Neuronal stem cell (in vitro differentiated cells): ENCODE data around the gene DPY30.

ENCODE experiments used
- DNase-seq: peaks from one replicate; pipeline ENCODE4 v3.0.0-alpha.2; 2013; ENCODE audit warnings: low spot score
- H2AFZ ChIP-seq: one replicate; pipeline ENCODE4 v1.6.1; 2013; ENCODE audit warnings: mild to moderate bottlenecking, low read length, inconsistent platforms
- H2AK5ac ChIP-seq: 2 replicates; pipeline ENCODE4 v1.6.1; 2013; ENCODE audit warnings: low read depth, mild to moderate bottlenecking, inconsistent platforms, low read length, moderate library complexity, mixed read lengths
- H2BK120ac ChIP-seq: 2 replicates; pipeline ENCODE4 v1.6.1; 2013; ENCODE audit warnings: low read depth, mild to moderate bottlenecking, inconsistent platforms, low read length, moderate library complexity, mixed read lengths
- H2BK12ac ChIP-seq: one replicate; pipeline ENCODE4 v1.6.1; 2013; ENCODE audit warnings: low read length, inconsistent platforms
- H2BK15ac ChIP-seq: 2 replicates; pipeline ENCODE4 v1.6.1; 2013; ENCODE audit warnings: mild to moderate bottlenecking, low read length, inconsistent platforms, mixed read lengths
- H2BK5ac ChIP-seq: one replicate; pipeline ENCODE4 v1.6.1; 2013; ENCODE audit warnings: inconsistent platforms, mild to moderate bottlenecking, low read length, moderate library complexity
- H3K14ac ChIP-seq: one replicate; pipeline ENCODE4 v1.6.1; 2013; ENCODE audit warnings: low read length, inconsistent platforms
- H3K18ac ChIP-seq: 2 replicates; pipeline ENCODE4 v1.6.1; 2013; ENCODE audit warnings: low read length, inconsistent platforms
- H3K23ac ChIP-seq: 2 replicates; pipeline ENCODE4 v1.6.1; 2013; ENCODE audit warnings: low read depth, mild to moderate bottlenecking, mixed read lengths, low read length, inconsistent platforms; ENCODE audit not compliant: poor library complexity
- H3K27ac ChIP-seq: replicated peaks from 3 replicates; pipeline ENCODE4 v1.5.1; 2013; ENCODE audit warnings: low read length, inconsistent platforms
- H3K27me3 ChIP-seq, 3 experiments: 2 replicates each; pipeline ENCODE4 v1.6.1; 2013; ENCODE audit warnings: low read length in 3 of 3, mild to moderate bottlenecking in 2 of 3, inconsistent platforms in 1 of 3, low read depth in 1 of 3, mixed read lengths in 1 of 3, moderate library complexity in 1 of 3; ENCODE audit not compliant: control insufficient read depth in 3 of 3, insufficient read depth in 3 of 3
- H3K36me3 ChIP-seq, 2 donors: replicated peaks in 1 of 2; 2 replicates each; pipeline ENCODE4 v1.6.1; 2013; ENCODE audit warnings: low read length in 2 of 2; ENCODE audit not compliant: control insufficient read depth in 2 of 2, insufficient read depth in 2 of 2
- H3K4ac ChIP-seq: 2 replicates; pipeline ENCODE4 v1.6.1; 2013; ENCODE audit warnings: inconsistent platforms, mild to moderate bottlenecking, low read length, moderate library complexity
- H3K4me1 ChIP-seq, 2 donors: 1 replicate in 1 of 2; 2 replicates in 1 of 2; pipeline ENCODE4 v1.6.1; 2013; ENCODE audit warnings: low read length in 2 of 2, low read depth in 1 of 2; ENCODE audit not compliant: control insufficient read depth in 2 of 2, insufficient read depth in 1 of 2
- H3K4me2 ChIP-seq: one replicate; pipeline ENCODE4 v1.6.1; 2013; ENCODE audit warnings: mild to moderate bottlenecking, low read length, inconsistent platforms; ENCODE audit not compliant: insufficient read depth, poor library complexity, severe bottlenecking
- H3K4me3 ChIP-seq, 2 donors: 2 replicates each; pipeline ENCODE4 v1.5.1; 2013; ENCODE audit warnings: low read length in 2 of 2, mild to moderate bottlenecking in 2 of 2, inconsistent platforms in 1 of 2, moderate library complexity in 1 of 2
- H3K79me1 ChIP-seq: one replicate; pipeline ENCODE4 v1.6.1; 2013; ENCODE audit warnings: low read depth, mild to moderate bottlenecking, inconsistent platforms, low read length, moderate library complexity
- H3K9ac ChIP-seq: one replicate; pipeline ENCODE4 v1.6.1; 2013; ENCODE audit warnings: mild to moderate bottlenecking, low read depth, low read length, inconsistent platforms; ENCODE audit not compliant: poor library complexity
- H3K9me3 ChIP-seq, 2 donors: replicated peaks in 1 of 2; 2 replicates each; pipeline versions ENCODE3 to v1.6.1; 2013; ENCODE audit warnings: low read length in 2 of 2, mild to moderate bottlenecking in 2 of 2, inconsistent platforms in 1 of 2, low read depth in 1 of 2, mixed read lengths in 1 of 2, moderate library complexity in 1 of 2; ENCODE audit not compliant: control insufficient read depth in 2 of 2, insufficient read depth in 1 of 2
- H4K8ac ChIP-seq: one replicate; pipeline ENCODE4 v1.6.1; 2013; ENCODE audit warnings: low read depth, mild to moderate bottlenecking, inconsistent platforms, low read length, moderate library complexity
- H4K91ac ChIP-seq: one replicate; pipeline ENCODE4 v1.6.1; 2013; ENCODE audit warnings: low read length, low read depth, mild to moderate bottlenecking, inconsistent platforms; ENCODE audit not compliant: poor library complexity
- WGBS, 2 donors: extraction: QIAGEN DNeasy Blood & Tissue Kit; methylation state at CpG; one replicate each; pipeline ENCODE4 v1.1.7; 2013; ENCODE audit warnings: missing lambda C conversion rate in 2 of 2, mixed read lengths in 1 of 2; ENCODE audit not compliant: insufficient read length in 2 of 2, insufficient replicate concordance in 1 of 2; ENCODE audit errors: extremely low coverage in 2 of 2; 5-methylcytosine and 5-hydroxymethylcytosine counted together

DPY30 gene

DNA sequence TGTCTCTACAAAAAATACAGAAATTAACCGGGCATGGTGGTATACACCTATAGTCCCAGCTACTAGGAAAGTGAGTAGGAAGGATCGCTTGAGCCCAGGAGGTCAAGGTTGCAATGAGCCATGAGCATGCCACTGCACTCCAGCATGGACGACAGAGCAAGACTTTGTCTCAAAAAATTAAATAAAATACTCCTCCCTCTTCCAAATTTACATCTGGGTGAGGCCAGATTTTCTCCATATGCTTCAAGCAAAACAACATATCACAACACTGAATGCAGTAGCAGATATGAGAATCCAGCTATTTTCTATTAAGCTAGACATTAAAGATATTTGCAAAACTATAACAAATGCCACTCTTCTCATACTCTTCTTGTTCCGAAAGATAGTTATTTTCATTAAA is 49.7 kb downstream of the DPY30 start:
- no CpG with 5 or more reads among the region's 4 CpGs for WGBS, 2 donors
- H3K18ac ChIP-seq: no peak overlapping the region
- DNase-seq: no peak
- no peak overlapping the region for H4K91ac ChIP-seq
- H4K8ac ChIP-seq: no peak overlapping the region
- H3K9me3 ChIP-seq: no peaks in the 10 kb centered on the region
- no peak overlapping the region for H3K4me2 ChIP-seq
- H3K36me3 ChIP-seq: no peaks in the 10 kb centered on the region
- no peaks in the 10 kb centered on the region for H3K4me1 ChIP-seq
- H2BK120ac ChIP-seq: no peak overlapping the region
- no peak overlapping the region for H2AK5ac ChIP-seq
- H3K9ac ChIP-seq: no peak overlapping the region
- no peak overlapping the region for H3K4ac ChIP-seq
- no peak overlapping the region for H2BK5ac ChIP-seq
- peaks cover 3% of the 10 kb centered on the region for H3K79me1 ChIP-seq
- no peak overlapping the region for H2AFZ ChIP-seq
- H3K4me3 ChIP-seq: no peak overlapping the region
- no peak overlapping the region for H2BK15ac ChIP-seq
- H3K14ac ChIP-seq: no peak overlapping the region
- no peaks in the 10 kb centered on the region for H3K27me3 ChIP-seq
- H3K27ac ChIP-seq: no peak overlapping the region
- H2BK12ac ChIP-seq: no peak overlapping the region
- no peak overlapping the region for H3K23ac ChIP-seq

DNA sequence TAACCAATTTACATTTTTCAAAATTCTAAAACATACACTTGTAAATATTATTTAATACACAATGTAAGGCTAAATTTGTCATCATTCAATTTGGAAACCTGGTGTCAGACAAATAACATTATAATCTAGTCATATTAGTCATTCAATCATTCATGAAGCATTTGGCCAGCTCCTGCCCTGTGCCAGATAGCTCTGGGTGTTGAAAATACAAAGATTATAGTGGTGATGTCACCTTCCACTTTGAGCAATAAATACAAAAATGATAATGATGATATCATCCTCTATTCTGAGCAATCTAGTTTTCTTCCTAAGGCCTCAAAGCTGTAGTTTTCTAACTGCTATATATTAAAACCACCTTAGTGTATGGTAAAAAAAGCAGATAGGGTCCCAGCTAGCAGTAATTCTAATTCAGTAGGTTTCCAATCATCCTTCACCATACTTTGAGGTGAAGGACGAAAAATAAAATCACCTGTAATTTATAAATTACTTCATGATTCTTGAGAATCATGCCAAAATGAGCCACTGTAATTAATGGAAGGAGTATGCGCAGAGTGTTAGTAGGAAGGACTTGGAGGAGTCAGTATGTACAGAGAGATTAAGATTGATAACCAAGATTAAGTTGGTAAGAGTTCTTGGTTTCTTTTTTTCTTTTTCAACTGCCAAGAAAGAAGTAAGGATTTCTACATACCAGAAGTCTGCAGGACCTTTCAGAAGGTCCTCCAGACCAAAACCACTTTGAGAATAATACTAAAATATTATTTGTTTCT is 52.0 kb downstream of the DPY30 start:
- Histone ChIP-seq H2BK5ac (no peak overlapping the region), H3K27me3 (no peaks in the 10 kb centered on the region), H3K9ac (no peak overlapping the region), H3K18ac (no peak overlapping the region), H4K8ac (no peak overlapping the region), H3K4me3 (no peak overlapping the region), H3K23ac (no peak overlapping the region), H2AK5ac (no peak overlapping the region), H2BK12ac (no peak overlapping the region), H4K91ac (no peak overlapping the region), H3K4me1 (no peaks in the 10 kb centered on the region), H3K4me2 (no peak overlapping the region), H2BK120ac (no peak overlapping the region), H2BK15ac (no peak overlapping the region), H3K9me3 (no peaks in the 10 kb centered on the region), H3K79me1 (peaks cover 3% of the 10 kb centered on the region), H3K4ac (no peak overlapping the region), H3K27ac (no peak overlapping the region), H3K14ac (no peak overlapping the region), H2AFZ (no peak overlapping the region), H3K36me3 (no peaks in the 10 kb centered on the region)
- no CpG with 5 or more reads among the region's 2 CpGs for WGBS, 2 donors
- no peak for DNase-seq

DNA sequence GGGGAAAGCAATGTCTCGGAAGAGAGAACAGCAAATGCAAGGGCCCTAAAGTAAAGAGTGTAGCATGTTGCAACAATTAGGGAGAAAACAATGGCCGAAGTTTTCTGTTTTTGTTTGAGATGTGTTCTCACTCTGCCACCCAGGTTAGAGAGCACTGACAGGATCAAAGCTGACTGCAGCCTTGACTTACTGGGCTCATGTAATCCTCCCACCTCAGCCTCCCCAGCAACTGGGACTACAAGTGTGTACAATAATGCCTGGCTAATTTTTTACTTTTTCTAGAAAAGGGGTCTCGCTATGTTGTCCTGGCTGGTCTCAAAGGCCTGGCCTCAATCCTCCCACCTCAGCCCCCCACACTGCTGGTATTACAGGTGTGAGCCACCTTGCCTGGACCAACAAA is 52.7 kb downstream of the DPY30 start:
- Histone ChIP-seq H3K14ac (no peak overlapping the region), H3K9ac (no peak overlapping the region), H3K27ac (no peak overlapping the region), H2BK12ac (no peak overlapping the region), H2AFZ (no peak overlapping the region), H2BK5ac (no peak overlapping the region), H4K8ac (no peak overlapping the region), H3K18ac (no peak overlapping the region), H2AK5ac (no peak overlapping the region), H3K23ac (no peak overlapping the region), H3K79me1 (no peaks in the 10 kb centered on the region), H3K4me3 (no peak overlapping the region), H3K4ac (no peak overlapping the region), H3K36me3 (no peaks in the 10 kb centered on the region), H2BK120ac (no peak overlapping the region), H2BK15ac (no peak overlapping the region), H3K4me1 (no peaks in the 10 kb centered on the region), H3K9me3 (no peaks in the 10 kb centered on the region), H3K4me2 (no peak overlapping the region), H3K27me3 (no peaks in the 10 kb centered on the region), H4K91ac (no peak overlapping the region)
- WGBS, 2 donors: no CpG with 5 or more reads among the region's 3 CpGs
- no peak for DNase-seq

DNA sequence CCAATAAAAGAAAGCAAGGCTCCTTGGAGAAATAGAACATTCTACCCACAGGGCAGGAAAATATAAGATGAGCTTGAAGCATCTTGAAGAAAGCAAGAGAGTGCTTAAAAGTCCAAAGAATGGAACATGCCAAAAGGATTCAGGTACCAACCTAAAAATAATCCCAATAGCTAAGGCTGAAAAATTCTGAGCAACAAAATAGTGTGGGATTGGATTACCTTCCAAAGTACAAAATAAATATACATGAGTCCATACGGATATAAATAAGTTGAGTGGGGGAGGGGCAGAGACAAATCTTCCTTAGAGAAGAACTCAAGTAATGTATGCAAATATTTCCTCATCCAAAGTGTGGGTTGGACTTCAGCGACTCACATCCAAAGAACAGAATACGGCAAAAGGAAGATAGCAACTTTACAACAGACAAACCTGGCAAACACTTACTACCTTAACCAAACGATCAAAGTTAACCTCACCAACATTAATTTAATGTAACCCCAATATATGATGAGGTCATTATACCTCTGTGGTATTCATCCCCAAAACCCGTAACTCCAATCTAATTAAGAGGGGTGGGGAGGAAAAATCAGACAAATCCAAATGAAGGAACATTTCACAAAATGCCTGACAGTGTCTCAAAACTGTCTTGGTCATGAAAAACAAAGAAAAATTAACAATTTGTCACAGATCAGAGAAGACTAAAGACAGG is 55.7 kb downstream of the DPY30 start:
- Histone ChIP-seq H2BK15ac (no peak overlapping the region), H3K9ac (no peak overlapping the region), H2BK12ac (no peak overlapping the region), H3K36me3 (no peaks in the 10 kb centered on the region), H3K18ac (no peak overlapping the region), H2BK5ac (no peak overlapping the region), H3K79me1 (no peaks in the 10 kb centered on the region), H3K4me3 (no peak overlapping the region), H3K14ac (no peak overlapping the region), H4K8ac (no peak overlapping the region), H2BK120ac (no peak overlapping the region), H3K4ac (no peak overlapping the region), H3K9me3 (no peaks in the 10 kb centered on the region), H3K4me1 (no peaks in the 10 kb centered on the region), H3K27me3 (no peaks in the 10 kb centered on the region), H4K91ac (no peak overlapping the region), H2AFZ (no peak overlapping the region), H3K27ac (no peak overlapping the region), H3K23ac (no peak overlapping the region), H3K4me2 (no peak overlapping the region), H2AK5ac (no peak overlapping the region)
- no CpG with 5 or more reads among the region's 5 CpGs for WGBS, 2 donors
- no peak for DNase-seq
